ENCODE data around the gene TMEM151B. TPM values are rescaled to one million over a fixed set of nuclear protein-coding genes. Genes with fewer than 3 reads are reported as not detected.

Gene TMEM151B
- total and polyA plus RNA-seq, 2 of the 13 experiments (the other 11 are each of a cell fraction or from before 2014, with no cell fraction given) = not detected

DNA sequence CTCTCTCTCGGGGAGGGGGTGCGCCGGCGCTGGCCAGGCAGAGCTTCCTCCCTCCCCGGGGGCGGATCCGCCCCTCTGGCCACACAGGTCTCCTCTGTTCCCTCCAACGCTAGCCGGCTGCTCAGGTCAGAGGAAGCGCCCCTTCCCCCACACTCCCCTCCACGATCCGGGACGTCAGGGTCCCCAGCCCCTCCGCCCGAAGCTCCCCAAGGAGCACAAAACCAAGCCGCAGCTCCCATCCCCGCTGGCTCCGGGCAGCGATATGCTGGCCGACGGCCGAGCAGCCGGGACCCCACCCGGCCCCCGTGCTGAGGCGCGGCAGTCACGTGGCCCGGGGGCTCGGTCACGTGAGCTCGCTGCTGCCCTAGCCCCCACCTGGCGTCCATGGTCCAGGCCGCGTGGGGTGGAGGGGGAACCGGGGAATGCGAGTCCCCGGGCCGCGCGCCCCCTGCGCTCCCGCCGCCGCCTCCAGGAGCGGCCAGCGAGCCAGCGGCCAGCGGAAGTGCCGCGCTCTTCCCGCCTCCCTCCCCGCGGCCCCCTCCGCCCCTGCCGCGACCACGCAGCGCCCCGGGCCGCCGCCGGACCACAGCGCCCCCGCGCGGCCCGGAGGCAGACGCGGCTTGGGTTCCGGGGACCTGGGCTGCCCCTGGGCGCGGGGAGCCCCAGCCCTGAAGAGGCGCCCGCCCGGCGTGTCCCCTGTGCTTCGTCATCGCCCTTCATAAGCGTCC is 13.1 kb upstream of the TMEM151B start, which contains the start of gene SLC35B2 (continued):
- TF ChIP-seq, protein P1, sequence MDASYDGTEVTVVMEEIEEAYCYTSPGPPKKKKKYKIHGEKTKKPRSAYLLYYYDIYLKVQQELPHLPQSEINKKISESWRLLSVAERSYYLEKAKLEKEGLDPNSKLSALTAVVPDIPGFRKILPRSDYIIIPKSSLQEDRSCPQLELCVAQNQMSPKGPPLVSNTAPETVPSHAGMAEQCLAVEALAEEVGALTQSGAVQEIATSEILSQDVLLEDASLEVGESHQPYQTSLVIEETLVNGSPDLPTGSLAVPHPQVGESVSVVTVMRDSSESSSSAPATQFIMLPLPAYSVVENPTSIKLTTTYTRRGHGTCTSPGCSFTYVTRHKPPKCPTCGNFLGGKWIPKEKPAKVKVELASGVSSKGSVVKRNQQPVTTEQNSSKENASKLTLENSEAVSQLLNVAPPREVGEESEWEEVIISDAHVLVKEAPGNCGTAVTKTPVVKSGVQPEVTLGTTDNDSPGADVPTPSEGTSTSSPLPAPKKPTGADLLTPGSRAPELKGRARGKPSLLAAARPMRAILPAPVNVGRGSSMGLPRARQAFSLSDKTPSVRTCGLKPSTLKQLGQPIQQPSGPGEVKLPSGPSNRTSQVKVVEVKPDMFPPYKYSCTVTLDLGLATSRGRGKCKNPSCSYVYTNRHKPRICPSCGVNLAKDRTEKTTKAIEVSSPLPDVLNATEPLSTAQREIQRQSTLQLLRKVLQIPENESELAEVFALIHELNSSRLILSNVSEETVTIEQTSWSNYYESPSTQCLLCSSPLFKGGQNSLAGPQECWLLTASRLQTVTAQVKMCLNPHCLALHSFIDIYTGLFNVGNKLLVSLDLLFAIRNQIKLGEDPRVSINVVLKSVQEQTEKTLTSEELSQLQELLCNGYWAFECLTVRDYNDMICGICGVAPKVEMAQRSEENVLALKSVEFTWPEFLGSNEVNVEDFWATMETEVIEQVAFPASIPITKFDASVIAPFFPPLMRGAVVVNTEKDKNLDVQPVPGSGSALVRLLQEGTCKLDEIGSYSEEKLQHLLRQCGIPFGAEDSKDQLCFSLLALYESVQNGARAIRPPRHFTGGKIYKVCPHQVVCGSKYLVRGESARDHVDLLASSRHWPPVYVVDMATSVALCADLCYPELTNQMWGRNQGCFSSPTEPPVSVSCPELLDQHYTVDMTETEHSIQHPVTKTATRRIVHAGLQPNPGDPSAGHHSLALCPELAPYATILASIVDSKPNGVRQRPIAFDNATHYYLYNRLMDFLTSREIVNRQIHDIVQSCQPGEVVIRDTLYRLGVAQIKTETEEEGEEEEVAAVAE (CRISPR knock-in tag; IDR thresholded peaks at IDR 0.05; ENCODE audit: borderline replicate concordance) = peak; percentile 34; the same call in 1 of the 2 replicates
- TF ChIP-seq ZSCAN12 (CRISPR knock-in tag; IDR thresholded peaks at IDR 0.05) (0 out of 2 replicates have a peak, but pooled peaks have one; percentile 17), RAD21 (CRISPR knock-in tag; IDR thresholded peaks at IDR 0.05) (no peak), ZNF788 (CRISPR knock-in tag; IDR thresholded peaks at IDR 0.05; ENCODE audit: borderline replicate concordance) (peak; percentile 79; the same call in 1 of the 2 replicates), ZSCAN29 (CRISPR knock-in tag; conservative IDR thresholded peaks at IDR 0.05) (no peak), ZNF484 (CRISPR knock-in tag; IDR thresholded peaks at IDR 0.05; ENCODE audit: borderline replicate concordance, low read depth) (no peak), DNMT1 (CRISPR knock-in tag; IDR thresholded peaks at IDR 0.05) (no peak; the same call in 1 of the 2 replicates), PRPF4 (IDR thresholded peaks at IDR 0.05; ENCODE audit: low read depth, low read length, poor library complexity, severe bottlenecking) (no peak), RFX3 (CRISPR knock-in tag; IDR thresholded peaks at IDR 0.05) (no peak), ATAD3A (CRISPR knock-in tag; IDR thresholded peaks at IDR 0.05) (no peak), DBP (CRISPR knock-in tag; IDR thresholded peaks at IDR 0.05; ENCODE audit: not compliant biosample characterization) (no peak), ISL2 (CRISPR knock-in tag; IDR thresholded peaks at IDR 0.05) (peak; percentile 75; the same call in 1 of the 2 replicates), EEA1 (CRISPR knock-in tag; IDR thresholded peaks at IDR 0.05; ENCODE audit: borderline replicate concordance) (no peak; the same call in 1 of the 2 replicates), HDAC1 (CRISPR knock-in tag; IDR thresholded peaks at IDR 0.05) (peak; percentile 97), ZNF766 (CRISPR knock-in tag; IDR thresholded peaks at IDR 0.05; ENCODE audit: borderline replicate concordance) (no peak), ZBTB8A (CRISPR knock-in tag; IDR thresholded peaks at IDR 0.05; ENCODE audit: borderline replicate concordance, low read depth) (peak; percentile 43; the same call in 1 of the 2 replicates), AKAP8 (CRISPR knock-in tag; IDR thresholded peaks at IDR 0.05) (no peak; the same call in 1 of the 2 replicates), SAP130 (CRISPR knock-in tag; IDR thresholded peaks at IDR 0.05; ENCODE audit: low read depth) (peak; percentile 97), SP140L (CRISPR knock-in tag; IDR thresholded peaks at IDR 0.05; ENCODE audit: borderline replicate concordance) (no peak), ZNF44 (CRISPR knock-in tag; IDR thresholded peaks at IDR 0.05) (no peak), ZNF713 (CRISPR knock-in tag; IDR thresholded peaks at IDR 0.05) (no peak), KDM3A (CRISPR knock-in tag; IDR thresholded peaks at IDR 0.05; ENCODE audit: low read depth) (peak; percentile 78; the same call in 1 of the 2 replicates), MXD4 (CRISPR knock-in tag; IDR thresholded peaks at IDR 0.05) (peak; percentile 91; the same call in 1 of the 2 replicates), GPN1 (CRISPR knock-in tag; IDR thresholded peaks at IDR 0.05; ENCODE audit: borderline replicate concordance) (no peak), ZC3H4 (CRISPR knock-in tag; IDR thresholded peaks at IDR 0.05; ENCODE audit: borderline replicate concordance) (peak; percentile 38; the same call in 1 of the 2 replicates), MLX (CRISPR knock-in tag; IDR thresholded peaks at IDR 0.05) (peak; percentile 35; the same call in 1 of the 2 replicates)

Measured in HepG2 (cell line).